ENCODE measurements around the gene GRAMD2A.

GRAMD2A gene

DNA sequence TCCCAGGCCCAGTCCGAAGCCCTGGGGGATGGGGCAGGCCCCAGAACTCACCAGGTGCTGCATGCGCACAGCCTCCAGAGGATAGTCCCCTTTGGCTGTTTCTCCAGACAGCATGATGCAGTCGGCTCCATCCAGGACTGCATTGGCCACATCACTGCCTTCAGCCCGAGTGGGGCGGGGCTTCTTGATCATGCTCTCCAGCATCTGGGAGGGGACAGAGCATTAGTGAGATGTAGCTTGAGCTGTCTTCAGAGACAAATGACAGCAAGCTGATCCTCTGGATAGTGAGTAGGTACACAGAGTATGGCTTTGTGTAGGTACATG, 9.1 kb upstream of the GRAMD2A start:
- TF ChIP-seq POLR2AphosphoS5 (IDR thresholded peaks at IDR 0.05; ENCODE audit: low read depth, low read length) (no peak), FOXP2 (optimal IDR thresholded peaks at IDR 0.05; ENCODE audit: borderline replicate concordance, extremely low read depth, extremely low read length, insufficient read depth) (no peak), SIN3A (IDR thresholded peaks at IDR 0.05; ENCODE audit: borderline replicate concordance, insufficient read depth, low read length) (no peak), TAF1 (IDR thresholded peaks at IDR 0.05; ENCODE audit: borderline replicate concordance, insufficient read depth, low read length) (no peak)
- TF ChIP-seq, protein P1, sequence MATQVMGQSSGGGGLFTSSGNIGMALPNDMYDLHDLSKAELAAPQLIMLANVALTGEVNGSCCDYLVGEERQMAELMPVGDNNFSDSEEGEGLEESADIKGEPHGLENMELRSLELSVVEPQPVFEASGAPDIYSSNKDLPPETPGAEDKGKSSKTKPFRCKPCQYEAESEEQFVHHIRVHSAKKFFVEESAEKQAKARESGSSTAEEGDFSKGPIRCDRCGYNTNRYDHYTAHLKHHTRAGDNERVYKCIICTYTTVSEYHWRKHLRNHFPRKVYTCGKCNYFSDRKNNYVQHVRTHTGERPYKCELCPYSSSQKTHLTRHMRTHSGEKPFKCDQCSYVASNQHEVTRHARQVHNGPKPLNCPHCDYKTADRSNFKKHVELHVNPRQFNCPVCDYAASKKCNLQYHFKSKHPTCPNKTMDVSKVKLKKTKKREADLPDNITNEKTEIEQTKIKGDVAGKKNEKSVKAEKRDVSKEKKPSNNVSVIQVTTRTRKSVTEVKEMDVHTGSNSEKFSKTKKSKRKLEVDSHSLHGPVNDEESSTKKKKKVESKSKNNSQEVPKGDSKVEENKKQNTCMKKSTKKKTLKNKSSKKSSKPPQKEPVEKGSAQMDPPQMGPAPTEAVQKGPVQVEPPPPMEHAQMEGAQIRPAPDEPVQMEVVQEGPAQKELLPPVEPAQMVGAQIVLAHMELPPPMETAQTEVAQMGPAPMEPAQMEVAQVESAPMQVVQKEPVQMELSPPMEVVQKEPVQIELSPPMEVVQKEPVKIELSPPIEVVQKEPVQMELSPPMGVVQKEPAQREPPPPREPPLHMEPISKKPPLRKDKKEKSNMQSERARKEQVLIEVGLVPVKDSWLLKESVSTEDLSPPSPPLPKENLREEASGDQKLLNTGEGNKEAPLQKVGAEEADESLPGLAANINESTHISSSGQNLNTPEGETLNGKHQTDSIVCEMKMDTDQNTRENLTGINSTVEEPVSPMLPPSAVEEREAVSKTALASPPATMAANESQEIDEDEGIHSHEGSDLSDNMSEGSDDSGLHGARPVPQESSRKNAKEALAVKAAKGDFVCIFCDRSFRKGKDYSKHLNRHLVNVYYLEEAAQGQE (IDR thresholded peaks at IDR 0.05; ENCODE audit: insufficient read depth in 1 of 2, low read depth in 2 of 2, low read length in 2 of 2): no peak

DNA sequence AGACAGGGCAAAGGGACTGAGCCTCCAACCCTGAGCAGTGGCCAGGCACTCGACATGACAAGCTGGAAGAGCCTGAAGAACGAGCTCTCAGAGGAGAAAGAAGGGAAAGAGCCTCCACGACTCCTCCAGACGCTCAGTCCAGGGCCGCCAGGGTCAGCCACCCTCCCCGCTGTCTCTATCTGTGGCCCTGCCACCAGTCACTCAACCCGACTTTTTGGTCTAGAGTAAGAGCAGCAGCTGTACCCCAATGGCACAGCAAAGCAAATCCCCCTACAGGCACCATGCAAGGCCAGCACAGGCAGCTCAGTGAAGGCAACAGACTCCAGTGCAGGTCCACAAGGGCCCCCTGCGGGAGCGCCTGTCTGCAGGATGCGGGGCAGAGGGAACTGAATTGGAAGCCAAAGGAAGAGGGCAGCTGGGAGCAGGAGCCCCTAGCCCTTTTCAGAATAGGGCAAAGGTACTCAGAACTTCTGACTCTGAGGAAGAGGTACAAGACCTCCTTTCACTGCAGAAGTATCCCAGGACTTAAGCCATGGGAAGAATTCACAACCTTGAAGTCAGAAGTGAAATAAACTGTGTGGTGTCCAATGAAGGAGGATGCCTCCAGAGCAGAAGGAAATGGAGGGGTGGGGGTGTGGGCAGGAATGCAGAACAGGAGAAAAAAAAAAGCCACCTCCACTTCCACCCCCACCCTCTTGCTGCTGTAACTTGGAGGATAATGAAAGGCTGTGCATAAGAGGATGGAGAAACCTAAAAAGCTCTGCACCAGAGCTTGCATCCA, 8.5 kb upstream of the GRAMD2A start:
- TF ChIP-seq POLR2AphosphoS5 (IDR thresholded peaks at IDR 0.05; ENCODE audit: low read depth, low read length): no peak
- TF ChIP-seq TAF1 (IDR thresholded peaks at IDR 0.05; ENCODE audit: borderline replicate concordance, insufficient read depth, low read length): no peak
- no peak for TF ChIP-seq FOXP2 (optimal IDR thresholded peaks at IDR 0.05; ENCODE audit: borderline replicate concordance, extremely low read depth, extremely low read length, insufficient read depth)
- TF ChIP-seq, protein P1 (IDR thresholded peaks at IDR 0.05; ENCODE audit: insufficient read depth in 1 of 2, low read depth in 2 of 2, low read length in 2 of 2): no peak
- no peak for TF ChIP-seq SIN3A (IDR thresholded peaks at IDR 0.05; ENCODE audit: borderline replicate concordance, insufficient read depth, low read length)

DNA sequence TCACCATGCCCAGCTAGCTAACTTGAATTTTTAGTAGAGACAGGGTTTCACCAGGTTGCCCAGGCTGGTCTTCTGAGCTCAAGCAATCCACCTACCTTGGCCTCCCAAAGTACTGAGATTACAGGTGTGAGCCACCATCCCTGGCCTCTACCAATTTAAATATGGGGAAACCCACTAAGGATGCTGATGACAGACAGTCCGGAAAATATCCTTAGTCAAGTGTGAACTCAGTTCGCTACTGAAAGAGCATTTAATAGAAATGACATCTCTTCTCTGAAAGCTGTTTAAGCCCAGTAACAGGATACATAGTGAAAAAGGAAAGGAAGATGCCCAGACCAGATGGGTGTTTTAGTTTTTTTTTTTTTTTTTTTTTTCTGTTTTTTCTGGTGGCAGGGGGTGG, 7.7 kb upstream of the GRAMD2A start:
- TF ChIP-seq POLR2AphosphoS5 (IDR thresholded peaks at IDR 0.05; ENCODE audit: low read depth, low read length) (no peak), SIN3A (IDR thresholded peaks at IDR 0.05; ENCODE audit: borderline replicate concordance, insufficient read depth, low read length) (no peak), FOXP2 (optimal IDR thresholded peaks at IDR 0.05; ENCODE audit: borderline replicate concordance, extremely low read depth, extremely low read length, insufficient read depth) (no peak), TAF1 (IDR thresholded peaks at IDR 0.05; ENCODE audit: borderline replicate concordance, insufficient read depth, low read length) (no peak)
- TF ChIP-seq, protein P1 (IDR thresholded peaks at IDR 0.05; ENCODE audit: insufficient read depth in 1 of 2, low read depth in 2 of 2, low read length in 2 of 2): no peak

DNA sequence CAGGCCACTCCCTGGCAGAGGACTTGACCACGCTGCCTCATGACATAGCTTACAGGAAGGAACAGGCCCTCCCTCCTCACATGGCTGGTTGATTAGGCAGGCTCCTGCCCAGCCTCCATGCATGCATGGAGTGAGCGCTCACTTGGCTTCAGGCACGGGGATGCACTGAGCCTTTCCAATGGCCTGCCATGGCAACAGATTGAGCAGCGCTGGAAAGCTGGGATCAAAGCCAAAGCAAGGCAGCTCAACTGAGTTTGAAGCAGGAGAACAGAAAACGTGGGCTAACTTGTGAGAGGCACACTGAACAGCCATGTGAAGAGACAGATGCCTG, 5.9 kb upstream of the GRAMD2A start:
- no peak for TF ChIP-seq SIN3A (IDR thresholded peaks at IDR 0.05; ENCODE audit: borderline replicate concordance, insufficient read depth, low read length)
- TF ChIP-seq POLR2AphosphoS5 (IDR thresholded peaks at IDR 0.05; ENCODE audit: low read depth, low read length): no peak
- TF ChIP-seq, protein P1 (IDR thresholded peaks at IDR 0.05; ENCODE audit: insufficient read depth in 1 of 2, low read depth in 2 of 2, low read length in 2 of 2): no peak
- TF ChIP-seq TAF1 (IDR thresholded peaks at IDR 0.05; ENCODE audit: borderline replicate concordance, insufficient read depth, low read length): no peak
- TF ChIP-seq FOXP2 (optimal IDR thresholded peaks at IDR 0.05; ENCODE audit: borderline replicate concordance, extremely low read depth, extremely low read length, insufficient read depth): no peak
